ENCODE data around the gene RBMS1.
A peak's percentile ranks its signal among the peaks of the same experiment; 100 is the strongest.

RBMS1 gene

DNA sequence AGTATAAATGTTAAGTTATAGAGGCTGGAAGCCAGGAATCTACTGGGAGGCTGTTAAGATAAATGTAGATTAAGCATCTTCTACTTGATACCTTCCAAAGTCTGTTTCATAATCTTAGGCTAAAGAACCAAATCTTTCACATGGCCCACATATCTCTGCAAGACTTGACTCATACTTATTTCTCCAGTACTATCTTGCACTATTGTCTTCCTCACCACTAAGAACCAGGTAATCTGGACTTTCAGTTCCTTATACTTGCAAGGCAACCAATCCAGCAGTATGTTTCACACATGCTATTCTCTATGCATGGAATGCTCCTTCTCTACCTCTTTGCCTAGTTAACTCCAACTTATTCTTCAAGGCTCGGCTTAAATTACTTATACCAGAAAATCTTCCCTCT, 62.2 kb downstream of the RBMS1 start:
- TF ChIP-seq CTCF (IDR thresholded peaks at IDR 0.05; ENCODE audit: insufficient read depth, low read length, missing control alignments), result no peak
- H3K4me3 ChIP-seq (ENCODE audit: low read depth, low read length), result no peak overlapping the region
- POLR2A ChIA-PET, result no interaction called here
- DNase-seq (ENCODE audit: low read depth, low spot score), result no peak
- CTCF ChIA-PET, result interaction anchor here (0.6 kb wide), 1 partner anchor 32 kb away, joined by 3 read pairs; no protein-coding TSS in a partner anchor

DNA sequence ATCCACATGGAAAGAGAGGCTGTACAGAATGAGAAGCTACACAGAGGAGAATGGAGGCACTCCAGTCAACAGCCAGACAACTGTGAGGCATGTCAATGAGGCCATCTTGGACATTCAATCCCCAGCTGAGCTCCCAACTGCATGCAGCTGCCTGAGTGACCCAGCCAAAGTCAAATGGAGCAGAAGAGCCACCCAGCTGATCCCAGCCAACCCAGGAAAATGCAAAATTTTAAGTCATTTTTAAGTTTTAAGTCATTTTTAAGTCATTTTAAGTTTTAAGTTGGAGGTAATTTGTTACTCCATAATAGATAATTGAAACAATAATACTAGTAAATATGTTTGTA, 63.6 kb downstream of the RBMS1 start:
- H3K4me3 ChIP-seq (ENCODE audit: low read depth, low read length), result no peak overlapping the region
- no peak for DNase-seq (ENCODE audit: low read depth, low spot score)
- TF ChIP-seq CTCF (IDR thresholded peaks at IDR 0.05; ENCODE audit: insufficient read depth, low read length, missing control alignments), result no peak
- POLR2A ChIA-PET, result no interaction called here
- CTCF ChIA-PET, result interaction anchor here (0.6 to 3.8 kb wide), 24 partner anchors 10 to 540 kb away, joined by 3 to 30 read pairs (median 4); no protein-coding TSS in a partner anchor

GRCh38 chr2:160429248-160430000, 64.2 kb downstream of the RBMS1 start:
- POLR2A ChIA-PET, result no interaction called here
- no peak overlapping the region for H3K4me3 ChIP-seq (ENCODE audit: low read depth, low read length)
- CTCF ChIA-PET, result interaction anchor here (0.6 to 3.8 kb wide), 28 partner anchors 8 to 541 kb away, joined by 3 to 30 read pairs (median 4); no protein-coding TSS in a partner anchor
- DNase-seq (ENCODE audit: low read depth, low spot score), result no peak
- TF ChIP-seq CTCF (IDR thresholded peaks at IDR 0.05; ENCODE audit: insufficient read depth, low read length, missing control alignments), result peak; percentile 9

DNA sequence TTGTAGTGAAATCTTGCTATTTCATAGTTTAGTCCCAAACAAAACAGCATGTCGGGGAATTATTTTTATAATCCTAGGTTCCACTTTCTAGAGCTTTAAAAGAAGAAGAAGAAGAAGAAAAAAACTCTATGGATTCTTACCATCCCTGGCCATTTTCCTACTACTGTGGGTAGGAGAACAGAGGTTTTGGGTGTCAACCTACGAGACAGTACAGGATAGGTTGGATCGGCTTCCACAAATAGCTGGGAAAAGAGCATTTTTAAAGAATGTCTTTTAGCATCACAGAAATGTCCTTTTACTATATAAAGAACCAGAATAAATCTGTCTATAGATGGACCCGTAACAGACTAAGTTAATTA, 65.2 kb downstream of the RBMS1 start:
- TF ChIP-seq CTCF (IDR thresholded peaks at IDR 0.05; ENCODE audit: insufficient read depth, low read length, missing control alignments), result no peak
- no peak for DNase-seq (ENCODE audit: low read depth, low spot score)
- ChIA-PET CTCF (interaction anchor here (0.8 to 3.8 kb wide), 14 partner anchors 9 to 542 kb away, joined by 3 to 30 read pairs (median 5); no protein-coding TSS in a partner anchor), POLR2A (no interaction called here)
- H3K4me3 ChIP-seq (ENCODE audit: low read depth, low read length), result no peak overlapping the region

DNA sequence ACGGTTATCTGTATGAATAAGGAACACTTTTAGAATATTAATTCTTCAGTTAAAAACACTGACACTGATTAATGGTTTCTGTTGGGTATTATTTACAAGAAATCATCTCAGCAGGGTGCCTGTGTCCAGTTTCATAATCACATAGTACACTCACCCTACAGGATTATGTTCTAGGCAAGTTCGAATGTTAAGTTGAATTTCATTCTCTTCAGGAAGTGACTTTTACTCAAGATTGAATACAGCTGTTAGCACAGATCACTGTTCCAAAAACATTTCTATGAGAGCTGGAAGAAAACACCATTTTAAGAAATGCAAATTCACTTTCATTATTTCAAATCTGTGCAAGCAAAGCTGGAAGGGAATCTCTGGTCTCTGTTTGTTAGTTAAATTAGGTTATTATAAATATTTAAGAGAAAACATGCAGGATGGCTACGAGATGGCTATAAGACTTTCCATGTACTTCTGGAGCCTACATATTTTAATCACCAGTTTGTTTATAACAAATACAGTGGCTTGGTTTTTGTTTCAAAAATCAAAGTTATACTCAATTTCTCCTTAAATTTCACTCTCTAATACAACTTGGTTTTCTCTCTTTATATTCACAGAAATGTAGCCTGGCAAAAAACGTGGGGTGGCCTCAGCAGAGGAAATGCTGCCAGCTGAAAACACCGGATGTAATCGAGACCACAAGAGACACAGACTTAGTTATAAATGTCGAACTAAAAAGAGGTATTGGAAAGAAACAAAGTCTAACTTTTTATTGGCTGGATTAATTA, 65.8 kb downstream of the RBMS1 start:
- ChIA-PET POLR2A (no interaction called here), CTCF (interaction anchor here (0.8 to 3.8 kb wide), 14 partner anchors 9 to 543 kb away, joined by 3 to 30 read pairs (median 5); no protein-coding TSS in a partner anchor)
- TF ChIP-seq CTCF (IDR thresholded peaks at IDR 0.05; ENCODE audit: insufficient read depth, low read length, missing control alignments), result no peak
- H3K4me3 ChIP-seq (ENCODE audit: low read depth, low read length), result no peak overlapping the region; the same call in none of the 2 replicates
- DNase-seq (ENCODE audit: low read depth, low spot score), result no peak

GRCh38 chr2:160426604-160427003, 67.0 kb downstream of the RBMS1 start:
- ChIA-PET CTCF (interaction anchor here (0.6 to 1.7 kb wide), 3 partner anchors 21 to 179 kb away, joined by 3 read pairs; no protein-coding TSS in a partner anchor), POLR2A (no interaction called here)
- no peak for TF ChIP-seq CTCF (IDR thresholded peaks at IDR 0.05; ENCODE audit: insufficient read depth, low read length, missing control alignments)

More at GRCh38 chr2:160426604-160427003, 67.0 kb downstream of the RBMS1 start:
- DNase-seq (ENCODE audit: low read depth, low spot score), result no peak
- no peak overlapping the region for H3K4me3 ChIP-seq (ENCODE audit: low read depth, low read length)

Measured in AG04449 (cell line).